Muscle layer of duodenum (tissue), 2 donors: Measurements from ENCODE around the gene ADGRF3.
"Not testable (repeated sequence)": the region's sequence is repeated elsewhere in the genome, so short reads cannot be mapped to it uniquely, and the experiment has no call there.

Experiments used
- H3K27ac ChIP-seq: one replicate; pipeline ENCODE4 v1.7.0; 2013; ENCODE audit warnings: mild to moderate bottlenecking, low read length
- H3K27me3 ChIP-seq: one replicate; pipeline ENCODE4 v1.7.0; 2013; ENCODE audit warnings: low read depth, mild to moderate bottlenecking, control low read depth, low read length
- H3K36me3 ChIP-seq, 2 donors: one replicate each; pipeline ENCODE4 v1.7.0; 2013; ENCODE audit warnings: low read length in 2 of 2, control low read depth in 1 of 2, mild to moderate bottlenecking in 1 of 2; ENCODE audit not compliant: insufficient read depth in 2 of 2, control insufficient read depth in 1 of 2
- H3K4me1 ChIP-seq, 2 donors: one replicate each; pipeline ENCODE4 v1.7.0; 2013; ENCODE audit warnings: low read length in 2 of 2, mild to moderate bottlenecking in 2 of 2, control low read depth in 1 of 2, moderate library complexity in 1 of 2; ENCODE audit not compliant: insufficient read depth in 2 of 2, control insufficient read depth in 1 of 2
- H3K4me3 ChIP-seq, 2 donors: one replicate each; pipeline ENCODE4 v1.7.0; 2013; ENCODE audit warnings: low read length in 2 of 2, low read depth in 1 of 2, mild to moderate bottlenecking in 1 of 2
- H3K9me3 ChIP-seq, 2 donors: one replicate each; pipeline ENCODE4 v1.7.0; 2013; ENCODE audit warnings: low read length in 2 of 2, control low read depth in 1 of 2, mild to moderate bottlenecking in 1 of 2; ENCODE audit not compliant: control insufficient read depth in 1 of 2
- donor health status: healthy.

ADGRF3 gene

GRCh38 chr2:26346454-26347053, at the start of gene ADGRF3:
Gene ADGRF3 (minus strand): TSS chr2:26346789. CDS start chr2:26346234, 555 bp downstream.
- H3K36me3 ChIP-seq: peaks cover 0 to 6% of the 10 kb centered on the region in 2 donors
- H3K4me3 ChIP-seq: peak within 1 kb of the TSS; percentile 92 to 99
- H3K27me3 ChIP-seq: no peaks in the 10 kb centered on the region

GRCh38 chr2:26395394-26395793, 48.8 kb upstream of the ADGRF3 start:
- Histone ChIP-seq H3K36me3 (peaks cover 3 to 6% of the 10 kb centered on the region in 2 donors), H3K4me3 (no peak overlapping the region), H3K27ac (no peak overlapping the region), H3K27me3 (no peaks in the 10 kb centered on the region), H3K9me3 (no peaks in the 10 kb centered on the region), H3K4me1 (no peaks in the 10 kb centered on the region)

More at GRCh38 chr2:26346454-26347053, at the start of gene ADGRF3:
- Histone ChIP-seq H3K9me3 (no peaks in the 10 kb centered on the region), H3K27ac (peak within 1 kb of the TSS; percentile 99), H3K4me1 (peaks cover 9 to 21% of the 10 kb centered on the region in 2 donors)

- peaks cover 9% of the 10 kb centered on the region in 2 donors for H3K36me3 ChIP-seq
- H3K4me1 ChIP-seq: no peaks in the 10 kb centered on the region
- H3K4me3 ChIP-seq: no peak overlapping the region
- no peaks in the 10 kb centered on the region for H3K27me3 ChIP-seq
- no peaks in the 10 kb centered on the region for H3K9me3 ChIP-seq
- H3K27ac ChIP-seq: no peak overlapping the region
Measured at GRCh38 chr2:26394694-26395093, 48.1 kb upstream of the ADGRF3 start.

- Histone ChIP-seq H3K9me3 (no peaks in the 10 kb centered on the region), H3K27ac (no peak overlapping the region), H3K4me3 (no peak overlapping the region), H3K27me3 (no peaks in the 10 kb centered on the region), H3K4me1 (no peaks in the 10 kb centered on the region), H3K36me3 (peaks cover 29 to 32% of the 10 kb centered on the region in 2 donors)
Measured at GRCh38 chr2:26387189-26387588, 40.6 kb upstream of the ADGRF3 start.

GRCh38 chr2:26384597-26384996, 38.0 kb upstream of the ADGRF3 start:
- Histone ChIP-seq H3K27ac (no peak overlapping the region), H3K9me3 (no peaks in the 10 kb centered on the region), H3K27me3 (no peaks in the 10 kb centered on the region), H3K4me1 (no peaks in the 10 kb centered on the region), H3K36me3 (peaks cover 23 to 25% of the 10 kb centered on the region in 2 donors), H3K4me3 (no peak overlapping the region)

- H3K27ac ChIP-seq: no peak overlapping the region
- no peaks in the 10 kb centered on the region for H3K27me3 ChIP-seq
- H3K9me3 ChIP-seq: no peaks in the 10 kb centered on the region
- H3K36me3 ChIP-seq: peaks cover 20 to 21% of the 10 kb centered on the region in 2 donors
- H3K4me3 ChIP-seq: no peak overlapping the region
- no peaks in the 10 kb centered on the region for H3K4me1 ChIP-seq
Measured at GRCh38 chr2:26384183-26384582, 37.6 kb upstream of the ADGRF3 start.

GRCh38 chr2:26382564-26382963, 36.0 kb upstream of the ADGRF3 start:
- Histone ChIP-seq H3K9me3 (no peaks in the 10 kb centered on the region), H3K27me3 (no peaks in the 10 kb centered on the region), H3K4me3 (no peak overlapping the region), H3K4me1 (no peaks in the 10 kb centered on the region), H3K36me3 (peaks cover 12% of the 10 kb centered on the region in 2 donors), H3K27ac (no peak overlapping the region)

- Histone ChIP-seq H3K4me3 (no peak overlapping the region), H3K4me1 (no peaks in the 10 kb centered on the region), H3K36me3 (peaks cover 7 to 15% of the 10 kb centered on the region in 2 donors), H3K27ac (no peak overlapping the region), H3K9me3 (no peaks in the 10 kb centered on the region), H3K27me3 (no peaks in the 10 kb centered on the region)
Measured at GRCh38 chr2:26380281-26380680, 33.7 kb upstream of the ADGRF3 start.

- H3K27ac ChIP-seq: no peak overlapping the region
- no peaks in the 10 kb centered on the region for H3K4me1 ChIP-seq
- H3K36me3 ChIP-seq: peaks cover 20 to 31% of the 10 kb centered on the region in 2 donors
Measured at GRCh38 chr2:26376799-26377198, 30.2 kb upstream of the ADGRF3 start.

GRCh38 chr2:26370909-26371308, 24.3 kb upstream of the ADGRF3 start:
- not testable (repeated sequence) for H3K27ac ChIP-seq, H3K4me3 ChIP-seq, H3K27me3 ChIP-seq, H3K9me3 ChIP-seq, H3K4me1 ChIP-seq
- peaks cover 8 to 47% of the 10 kb centered on the region in 2 donors for H3K36me3 ChIP-seq

More at GRCh38 chr2:26376799-26377198, 30.2 kb upstream of the ADGRF3 start:
- Histone ChIP-seq H3K4me3 (no peak overlapping the region), H3K27me3 (no peaks in the 10 kb centered on the region), H3K9me3 (no peaks in the 10 kb centered on the region)

- not testable (repeated sequence) for H3K9me3 ChIP-seq, H3K27me3 ChIP-seq, H3K4me1 ChIP-seq, H3K27ac ChIP-seq, H3K4me3 ChIP-seq
- H3K36me3 ChIP-seq: peaks cover 8 to 40% of the 10 kb centered on the region in 2 donors
Measured at GRCh38 chr2:26369664-26370063, 23.1 kb upstream of the ADGRF3 start.

GRCh38 chr2:26366957-26367356, 20.4 kb upstream of the ADGRF3 start:
- H3K27me3 ChIP-seq: no peaks in the 10 kb centered on the region
- no peaks in the 10 kb centered on the region for H3K9me3 ChIP-seq
- no peak overlapping the region for H3K4me3 ChIP-seq
- no peaks in the 10 kb centered on the region for H3K4me1 ChIP-seq
- no peak overlapping the region for H3K27ac ChIP-seq
- peaks cover 4 to 22% of the 10 kb centered on the region in 2 donors for H3K36me3 ChIP-seq
